GM23338 (cell line): ENCODE data around the gene GOLGA8O.
"Not testable (repeated sequence)": the region's sequence is repeated elsewhere in the genome, so short reads cannot be mapped to it uniquely, and the experiment has no call there.

ENCODE experiments used
- CREB1 ChIP-seq: fragments of 250-450 bp; sonication (Bioruptor Pico); IDR thresholded peaks from 2 replicates; pipeline ENCODE4 v1.5.0; 2020; ENCODE audit warnings: low read depth, mild to moderate bottlenecking, moderate library complexity
- EZH2 ChIP-seq: fragments of 200-600 bp; sonication (generic); IDR thresholded peaks from one replicate; pipeline ENCODE4 v1.8.0; 2017; ENCODE audit warnings: antibody characterized with exemption, mild to moderate bottlenecking, low read depth; ENCODE audit not compliant: unreplicated experiment
- EZH2phosphoT487 ChIP-seq: fragments of 200-600 bp; sonication (generic); IDR thresholded peaks from one replicate; pipeline ENCODE4 v1.8.1; 2018; ENCODE audit warnings: antibody characterized with exemption; ENCODE audit not compliant: unreplicated experiment
- NANOG ChIP-seq: IDR thresholded peaks from 2 replicates; pipeline ENCODE4 v1.6.1; 2016; ENCODE audit warnings: antibody characterized with exemption, borderline replicate concordance
- POLR2AphosphoS5 ChIP-seq: IDR thresholded peaks from 2 replicates; pipeline ENCODE4 v1.6.1; 2016; ENCODE audit warnings: antibody characterized with exemption, low read depth
- REST ChIP-seq: IDR thresholded peaks from one replicate; pipeline ENCODE4 v1.6.1; 2018; ENCODE audit warnings: antibody characterized with exemption; ENCODE audit not compliant: unreplicated experiment
- STAT1 ChIP-seq: IDR thresholded peaks from one replicate; pipeline ENCODE4 v1.6.1; 2016; ENCODE audit warnings: antibody characterized with exemption; ENCODE audit not compliant: unreplicated experiment
- ZNF331 ChIP-seq: fragments of 250-450 bp; sonication (Bioruptor Pico); IDR thresholded peaks from 2 replicates; pipeline ENCODE4 v1.5.0; 2020; ENCODE audit warnings: low read depth, mild to moderate bottlenecking, moderate library complexity
- ZNF462 ChIP-seq: fragments of 250-450 bp; sonication (Bioruptor Pico); IDR thresholded peaks from 2 replicates; pipeline ENCODE4 v1.5.0; 2020; ENCODE audit warnings: mild to moderate bottlenecking, moderate library complexity
- TF ChIP-seq, protein P1 (sequence below), 2 experiments: fragments of 200-600 bp in 1 of 2; sonication (generic) in 1 of 2; conservative IDR thresholded peaks; 2 replicates each; pipeline versions ENCODE4 v1.5.1 to v1.6.1; 2016 to 2017; ENCODE audit warnings: antibody characterized with exemption in 2 of 2, low read depth in 2 of 2, mild to moderate bottlenecking in 2 of 2, moderate library complexity in 1 of 2

GRCh38 chr15:32492768-32493167 lies 37.3 kb upstream of the GOLGA8O start:
- TF ChIP-seq, protein P1, sequence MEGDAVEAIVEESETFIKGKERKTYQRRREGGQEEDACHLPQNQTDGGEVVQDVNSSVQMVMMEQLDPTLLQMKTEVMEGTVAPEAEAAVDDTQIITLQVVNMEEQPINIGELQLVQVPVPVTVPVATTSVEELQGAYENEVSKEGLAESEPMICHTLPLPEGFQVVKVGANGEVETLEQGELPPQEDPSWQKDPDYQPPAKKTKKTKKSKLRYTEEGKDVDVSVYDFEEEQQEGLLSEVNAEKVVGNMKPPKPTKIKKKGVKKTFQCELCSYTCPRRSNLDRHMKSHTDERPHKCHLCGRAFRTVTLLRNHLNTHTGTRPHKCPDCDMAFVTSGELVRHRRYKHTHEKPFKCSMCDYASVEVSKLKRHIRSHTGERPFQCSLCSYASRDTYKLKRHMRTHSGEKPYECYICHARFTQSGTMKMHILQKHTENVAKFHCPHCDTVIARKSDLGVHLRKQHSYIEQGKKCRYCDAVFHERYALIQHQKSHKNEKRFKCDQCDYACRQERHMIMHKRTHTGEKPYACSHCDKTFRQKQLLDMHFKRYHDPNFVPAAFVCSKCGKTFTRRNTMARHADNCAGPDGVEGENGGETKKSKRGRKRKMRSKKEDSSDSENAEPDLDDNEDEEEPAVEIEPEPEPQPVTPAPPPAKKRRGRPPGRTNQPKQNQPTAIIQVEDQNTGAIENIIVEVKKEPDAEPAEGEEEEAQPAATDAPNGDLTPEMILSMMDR (conservative IDR thresholded peaks at IDR 0.05; ENCODE audit: low read depth in 2 of 2): not testable (repeated sequence)
- not testable (repeated sequence) for TF ChIP-seq POLR2AphosphoS5; REST; NANOG; STAT1; EZH2; CREB1 (CRISPR knock-in tag); EZH2phosphoT487; ZNF462; ZNF331
